Jurkat, Clone E6-1 (cell line): ENCODE measurements around the gene RPL13A. TPM values are rescaled to one million over a fixed set of nuclear protein-coding genes. Genes with fewer than 3 reads are reported as not detected.
"Not testable (repeated sequence)": the region's sequence is repeated elsewhere in the genome, so short reads cannot be mapped to it uniquely, and the experiment has no call there.

Experiments
- DNase-seq: peaks from one replicate; pipeline ENCODE4 v3.0.0-alpha.2; 2011; ENCODE audit warnings: low read depth, low spot score
- H3K4me3 ChIP-seq: 2 replicates; pipeline ENCODE4 v1.5.1; 2011; ENCODE audit warnings: mild to moderate bottlenecking, low read length, control low read depth, moderate library complexity
- polyA plus RNA-seq: library from polyadenylated mRNA; unstranded; fragments of >200 nt; gene quantifications from one replicate; pipeline ENCODE4 v1.2.1, GENCODE V29; 2012; ENCODE audit warnings: missing spikeins; ENCODE audit not compliant: insufficient read length, insufficient read depth

Gene RPL13A
- 3,715 TPM for polyA plus RNA-seq

- peak within 1 kb of the TSS; percentile 100 for H3K4me3 ChIP-seq
- peak; percentile 99 for DNase-seq
Measured at GRCh38 chr19:49487277-49488045, at the start of gene RPL13A. TSS of gene RPL13A (plus strand) at chr19:49487608. CDS start at chr19:49487630, 22 bp downstream.

GRCh38 chr19:49438261-49438660 is 49.1 kb upstream of the RPL13A start:
- no peak for DNase-seq
- no peak overlapping the region for H3K4me3 ChIP-seq

GRCh38 chr19:49439836-49440235 is 47.6 kb upstream of the RPL13A start:
- H3K4me3 ChIP-seq: no peak overlapping the region
- no peak for DNase-seq

- no peak for DNase-seq
- no peak overlapping the region for H3K4me3 ChIP-seq
Measured at GRCh38 chr19:49440439-49441209, 46.8 kb upstream of the RPL13A start.

- H3K4me3 ChIP-seq: peak within 1 kb of the TSS; percentile 62; the same call in 1 of the 2 replicates
- DNase-seq: no peak
Measured at GRCh38 chr19:49441210-49441959, 46.0 kb upstream of the RPL13A start, which contains the start of gene SLC17A7. TSS of gene SLC17A7 (minus strand) at chr19:49441527. CDS start at chr19:49441379, 148 bp downstream.

GRCh38 chr19:49441960-49442350 is 45.5 kb upstream of the RPL13A start:
- no peak overlapping the region for H3K4me3 ChIP-seq
- DNase-seq: no peak

- no peak for DNase-seq
- H3K4me3 ChIP-seq: peak overlapping the region; percentile 62
Measured at GRCh38 chr19:49442354-49442753, 45.1 kb upstream of the RPL13A start.

GRCh38 chr19:49442771-49443365 is 44.5 kb upstream of the RPL13A start:
- no peak for DNase-seq
- H3K4me3 ChIP-seq: peak overlapping the region; percentile 62

- peak overlapping the region; percentile 62 for H3K4me3 ChIP-seq
- peak; percentile 90 for DNase-seq
Measured at GRCh38 chr19:49443366-49444099, 43.9 kb upstream of the RPL13A start.

GRCh38 chr19:49444100-49444700 is 43.2 kb upstream of the RPL13A start:
- 0 out of 2 replicates have a peak overlapping the region, but pooled peaks have one; percentile 62 for H3K4me3 ChIP-seq
- not testable (repeated sequence) for DNase-seq

GRCh38 chr19:49445997-49446396 is 41.4 kb upstream of the RPL13A start:
- no peak overlapping the region for H3K4me3 ChIP-seq
- DNase-seq: no peak

- peak; percentile 44 for DNase-seq
- H3K4me3 ChIP-seq: no peak overlapping the region
Measured at GRCh38 chr19:49447485-49448431, 39.6 kb upstream of the RPL13A start.

- DNase-seq: no peak
- no peak overlapping the region for H3K4me3 ChIP-seq
Measured at GRCh38 chr19:49448432-49448786, 39.0 kb upstream of the RPL13A start.

GRCh38 chr19:49450405-49450804 is 37.0 kb upstream of the RPL13A start:
- DNase-seq: no peak
- peak overlapping the region; percentile 99 for H3K4me3 ChIP-seq

- peak within 1 kb of the TSS; percentile 99 for H3K4me3 ChIP-seq
- peak; percentile 100 for DNase-seq
Measured at GRCh38 chr19:49451430-49452181, 35.8 kb upstream of the RPL13A start, which contains the start of gene PIH1D1. TSS of gene PIH1D1 (minus strand) at chr19:49451814. CDS start at chr19:49451574, 240 bp downstream.
